Measurements from ENCODE around the gene R3HDM2.

GRCh38 chr12:57451233-57451778 is 20.5 kb upstream of the R3HDM2 start:
- TF ChIP-seq POLR2AphosphoS5 (IDR thresholded peaks at IDR 0.05; ENCODE audit: low read depth, low read length) = no peak
- no peak for TF ChIP-seq TAF1 (IDR thresholded peaks at IDR 0.05; ENCODE audit: borderline replicate concordance, insufficient read depth, low read length)

Data from PFSK-1 (cell line).